HG03097 (cell line): ENCODE results near the gene GSTA3.
A peak's percentile ranks its signal among the peaks of the same experiment; 100 is the strongest.
"Not testable (repeated sequence)": the region's sequence is repeated elsewhere in the genome, so short reads cannot be mapped to it uniquely, and the experiment has no call there.

ENCODE experiments used
- ATAC-seq: cut with Tn5 transposase; IDR thresholded peaks from one replicate; pipeline ENCODE4 v1.9.1; 2021; ENCODE audit not compliant: unreplicated experiment, low FRiP score

GSTA3 gene

GRCh38 chr6:52918027-52918686, 8.7 kb upstream of the GSTA3 start:
- not testable (repeated sequence) for ATAC-seq

GRCh38 chr6:52914516-52914915, 5.0 kb upstream of the GSTA3 start:
- no peak for ATAC-seq

DNA sequence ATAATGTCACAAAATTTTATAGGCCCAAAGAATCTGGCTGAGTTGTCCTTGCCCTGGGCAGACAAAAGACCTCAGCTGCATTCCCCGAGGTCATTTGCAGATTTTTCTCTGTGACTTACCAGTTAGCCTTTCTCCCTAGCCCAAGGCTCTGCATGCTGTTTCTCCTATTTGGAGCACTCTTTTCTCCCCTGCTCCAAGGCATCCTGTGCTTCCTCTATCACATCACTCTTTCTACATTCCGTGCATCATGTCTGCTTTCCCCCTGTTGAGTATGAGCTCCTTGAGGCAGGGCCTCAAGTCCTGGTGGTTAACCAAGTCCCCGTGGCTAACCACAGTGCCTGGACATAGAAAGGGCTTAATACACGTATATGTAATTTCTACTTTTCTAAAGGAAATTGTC, 593 bp upstream of the GSTA3 start:
- ATAC-seq, result no peak

DNA sequence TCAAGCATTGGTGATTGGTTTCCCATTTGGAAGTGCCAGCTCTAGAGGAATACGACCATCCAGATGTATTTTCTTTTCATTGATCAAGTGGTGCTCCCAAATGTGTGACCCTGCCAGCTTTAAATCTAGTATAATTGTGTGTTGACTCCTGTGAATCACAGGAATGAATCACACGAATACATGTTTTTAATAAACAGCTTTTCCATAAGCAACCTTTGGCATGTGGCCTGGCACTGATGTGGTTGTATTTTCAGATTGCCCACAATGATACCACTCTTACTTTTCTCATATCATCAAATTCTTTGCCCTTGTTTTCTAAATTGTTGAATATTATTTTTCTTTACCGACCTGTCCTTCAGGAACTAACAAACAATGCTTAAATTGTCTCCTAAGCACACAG, 367 bp downstream of the GSTA3 start:
- no peak for ATAC-seq

DNA sequence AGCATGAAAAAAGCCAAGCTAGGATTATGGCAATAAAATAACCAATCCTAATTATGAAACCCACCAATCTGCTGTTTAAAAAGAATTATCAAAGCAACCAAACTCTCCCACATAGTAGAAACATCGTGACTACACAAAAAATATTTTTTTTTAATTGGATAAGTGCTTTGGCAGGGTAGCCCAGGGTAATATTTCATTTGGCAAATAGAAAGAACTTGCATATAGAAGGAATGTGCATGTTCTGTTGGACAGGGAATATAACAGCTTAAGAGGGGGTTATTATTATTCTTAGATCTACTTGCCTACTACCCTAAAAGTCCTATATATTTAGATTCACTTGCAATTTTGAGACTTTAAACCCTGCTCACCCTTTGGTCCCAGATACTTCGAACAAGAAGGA, 972 bp downstream of the GSTA3 start:
- no peak for ATAC-seq

- ATAC-seq, result no peak
Measured at GRCh38 chr6:52904562-52905279, 4.8 kb downstream of the GSTA3 start.

DNA sequence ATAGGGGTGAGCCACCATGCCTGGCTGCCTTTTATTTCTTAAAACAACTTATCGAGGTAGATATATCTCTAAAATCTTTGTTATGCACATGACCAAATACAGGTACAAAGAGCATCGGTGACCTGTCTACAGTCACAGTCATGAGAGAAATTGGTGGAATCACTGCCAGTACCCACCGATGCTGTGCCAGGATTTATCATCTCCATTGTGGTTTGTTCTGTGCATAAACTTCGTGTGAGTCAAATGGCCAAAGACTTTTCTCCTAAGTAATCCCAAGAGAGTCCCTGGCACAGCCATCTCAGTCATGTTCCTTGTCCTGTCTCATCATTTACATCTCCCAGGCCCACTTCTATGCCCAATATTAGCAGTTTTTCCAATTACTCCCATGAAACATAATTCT, 9.0 kb downstream of the GSTA3 start:
- no peak for ATAC-seq

- ATAC-seq, result not testable (repeated sequence)
Measured at GRCh38 chr6:52895790-52896189, 13.7 kb downstream of the GSTA3 start.

DNA sequence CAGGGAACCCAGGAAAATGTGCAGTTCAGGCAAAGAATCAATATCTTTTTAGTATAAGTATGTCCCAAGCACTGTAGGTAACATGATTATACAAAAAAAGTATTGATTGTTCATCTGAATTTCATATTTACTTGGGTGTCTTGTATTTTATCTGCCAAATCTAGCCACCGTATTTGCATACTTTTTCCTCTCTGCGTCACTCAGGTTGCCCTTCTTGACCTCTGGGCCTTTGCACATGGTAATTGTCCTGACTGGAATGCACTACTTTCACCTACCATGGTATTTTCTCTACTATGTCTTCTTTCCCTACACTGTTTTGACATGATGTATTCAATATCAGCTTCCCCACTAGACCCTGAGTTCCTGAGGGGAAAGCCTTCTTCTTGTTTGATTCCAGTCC, 15.2 kb downstream of the GSTA3 start:
- ATAC-seq, result no peak

- ATAC-seq, result no peak
Measured at GRCh38 chr6:52893803-52894202, 15.7 kb downstream of the GSTA3 start.

DNA sequence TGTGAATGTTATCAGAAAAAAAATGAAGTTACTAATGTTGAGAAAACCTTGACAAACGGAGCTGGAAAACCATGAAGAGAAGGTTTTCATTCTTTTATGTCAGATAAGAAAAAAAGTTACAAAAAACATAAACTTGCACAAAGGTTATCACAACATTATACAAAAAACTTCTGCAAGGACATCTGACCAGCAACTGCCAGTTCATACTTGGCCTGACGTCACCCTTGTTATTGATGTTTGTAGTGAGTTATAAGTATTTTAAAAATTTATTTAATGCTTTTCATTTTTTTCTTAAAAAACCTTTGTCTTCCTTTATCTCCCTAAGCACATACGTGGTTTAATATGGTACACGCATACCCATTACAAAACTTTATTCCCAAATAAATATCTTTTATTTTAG, 16.3 kb downstream of the GSTA3 start:
- ATAC-seq, result no peak

- ATAC-seq, result no peak
Measured at GRCh38 chr6:52890018-52890417, 19.5 kb downstream of the GSTA3 start.

- no peak for ATAC-seq
Measured at GRCh38 chr6:52887910-52888524, 21.5 kb downstream of the GSTA3 start.

- peak; percentile 99 for ATAC-seq
Measured at GRCh38 chr6:52881996-52882841, 27.3 kb downstream of the GSTA3 start.

GRCh38 chr6:52881662-52881995, 27.9 kb downstream of the GSTA3 start:
- no peak for ATAC-seq

GRCh38 chr6:52877786-52878185, 31.7 kb downstream of the GSTA3 start:
- no peak for ATAC-seq

- no peak for ATAC-seq
Measured at GRCh38 chr6:52877168-52877567, 32.3 kb downstream of the GSTA3 start.

DNA sequence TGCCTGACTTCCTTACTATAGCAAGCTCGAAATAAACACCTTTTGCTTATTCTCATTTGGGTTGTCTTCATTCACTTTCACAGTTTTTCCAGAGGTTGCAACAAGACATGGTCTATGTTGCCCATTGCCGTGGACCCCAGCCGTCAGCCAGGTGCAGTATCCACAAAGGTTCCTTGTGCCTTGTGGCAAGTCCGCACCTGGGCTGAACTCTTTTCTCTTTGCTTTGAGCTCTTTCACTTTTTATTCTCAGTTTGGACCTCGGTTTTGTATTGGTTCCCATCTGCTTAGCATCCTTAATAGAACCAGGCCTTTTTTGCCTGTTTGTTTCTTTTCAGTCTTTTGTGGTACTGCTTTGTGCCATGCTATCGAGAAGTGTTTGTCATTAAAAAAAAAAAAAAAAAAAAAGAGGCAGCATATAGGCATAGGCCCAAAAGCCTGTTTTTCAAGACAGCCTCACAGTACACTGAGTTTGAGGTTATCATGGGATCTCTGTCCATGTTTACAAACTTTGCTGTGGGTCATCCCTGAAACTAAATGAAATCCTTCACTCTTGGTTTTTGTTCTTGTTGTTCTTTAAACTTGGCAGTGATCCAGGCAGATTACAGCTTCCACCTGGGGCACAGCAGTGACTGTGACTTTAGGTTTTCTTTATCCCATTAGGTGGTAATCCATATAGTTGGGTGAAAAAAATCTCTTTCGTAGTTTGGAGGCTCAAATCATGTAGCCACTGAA, 33.3 kb downstream of the GSTA3 start:
- no peak for ATAC-seq

DNA sequence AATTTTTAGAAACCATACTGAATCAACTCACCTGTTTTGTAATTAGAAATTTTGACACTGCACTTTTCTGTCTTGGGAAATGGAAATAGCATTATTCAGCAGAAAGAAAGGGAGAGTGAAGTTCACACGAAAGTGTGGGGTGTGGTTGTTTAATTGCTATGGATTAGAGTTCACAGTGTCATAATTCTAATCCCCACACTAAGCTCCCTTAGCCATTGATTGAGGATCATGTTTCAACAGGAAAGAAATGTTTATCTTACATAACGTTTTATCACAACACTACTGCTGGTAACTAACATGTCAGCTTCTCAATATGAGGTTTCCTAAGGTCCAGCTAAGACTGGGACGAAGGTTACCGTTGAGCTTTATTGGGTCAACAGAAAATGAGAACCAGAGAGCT, 37.5 kb downstream of the GSTA3 start:
- no peak for ATAC-seq

GRCh38 chr6:52871621-52872020, 37.9 kb downstream of the GSTA3 start:
- ATAC-seq, result no peak
